Measurements from ENCODE around the gene ARHGEF28. TPM values are rescaled to one million over a fixed set of nuclear protein-coding genes. Genes with fewer than 3 reads are reported as not detected.
A peak's percentile ranks its signal among the peaks of the same experiment; 100 is the strongest.

Gene ARHGEF28
- total RNA-seq, 4 donors from 2014 or later, result 16.9 to 29.7 (median 25.7) TPM

DNA sequence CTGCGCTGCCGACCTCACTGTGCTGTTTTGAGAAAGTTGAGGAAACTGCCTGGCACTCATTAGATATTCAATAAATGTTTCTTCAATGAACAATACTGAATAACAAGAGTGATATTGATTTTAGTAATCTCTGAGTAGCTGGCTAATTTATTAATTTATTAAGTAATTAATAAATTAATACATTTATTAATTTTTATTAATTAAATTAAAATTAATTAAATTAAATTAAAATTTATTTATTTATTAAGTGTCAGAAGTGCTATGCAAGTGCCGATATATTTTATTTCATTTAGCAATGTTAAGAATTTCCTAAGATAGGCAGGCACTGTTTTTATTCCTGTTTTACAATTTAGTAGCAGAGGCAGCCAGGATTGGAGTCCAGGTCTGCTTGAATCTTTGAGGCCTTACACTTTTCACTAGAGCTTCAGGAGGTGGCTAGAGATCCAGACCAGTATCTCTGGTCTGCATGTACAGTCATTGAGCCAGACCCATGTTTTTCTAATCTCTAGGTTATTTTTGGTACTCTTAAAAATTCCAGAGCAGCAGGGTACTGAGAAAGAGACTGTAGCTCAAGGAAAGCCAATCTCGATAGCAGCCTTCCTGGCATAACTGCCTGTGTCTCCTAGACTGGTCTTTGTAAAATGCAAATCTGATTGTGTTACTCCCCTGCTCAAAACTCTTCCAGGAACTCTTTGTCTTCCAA lies 109.2 kb downstream of the ARHGEF28 start:
- H3K4me3 ChIP-seq, result no peak overlapping the region
- 27 to 96% methylated on average over 3 of the region's 4 CpGs for WGBS, 2 donors (ENCODE audit: low coverage in 1 of 2)
- TF ChIP-seq EP300 (IDR thresholded peaks at IDR 0.05) (no peak), POLR2A (IDR thresholded peaks at IDR 0.05) (no peak), POLR2AphosphoS5 (IDR thresholded peaks at IDR 0.05) (no peak)
- TF ChIP-seq, protein P1, sequence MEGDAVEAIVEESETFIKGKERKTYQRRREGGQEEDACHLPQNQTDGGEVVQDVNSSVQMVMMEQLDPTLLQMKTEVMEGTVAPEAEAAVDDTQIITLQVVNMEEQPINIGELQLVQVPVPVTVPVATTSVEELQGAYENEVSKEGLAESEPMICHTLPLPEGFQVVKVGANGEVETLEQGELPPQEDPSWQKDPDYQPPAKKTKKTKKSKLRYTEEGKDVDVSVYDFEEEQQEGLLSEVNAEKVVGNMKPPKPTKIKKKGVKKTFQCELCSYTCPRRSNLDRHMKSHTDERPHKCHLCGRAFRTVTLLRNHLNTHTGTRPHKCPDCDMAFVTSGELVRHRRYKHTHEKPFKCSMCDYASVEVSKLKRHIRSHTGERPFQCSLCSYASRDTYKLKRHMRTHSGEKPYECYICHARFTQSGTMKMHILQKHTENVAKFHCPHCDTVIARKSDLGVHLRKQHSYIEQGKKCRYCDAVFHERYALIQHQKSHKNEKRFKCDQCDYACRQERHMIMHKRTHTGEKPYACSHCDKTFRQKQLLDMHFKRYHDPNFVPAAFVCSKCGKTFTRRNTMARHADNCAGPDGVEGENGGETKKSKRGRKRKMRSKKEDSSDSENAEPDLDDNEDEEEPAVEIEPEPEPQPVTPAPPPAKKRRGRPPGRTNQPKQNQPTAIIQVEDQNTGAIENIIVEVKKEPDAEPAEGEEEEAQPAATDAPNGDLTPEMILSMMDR (IDR thresholded peaks at IDR 0.05), result no peak
- no peaks in the 10 kb centered on the region for H3K9me3 ChIP-seq
- peaks cover 0 to 13% (median 0%) of the 10 kb centered on the region in 3 donors for H3K4me1 ChIP-seq
- H3K36me3 ChIP-seq, result no peaks in the 10 kb centered on the region
- ATAC-seq, result no peak
- H3K27ac ChIP-seq, result no peak overlapping the region
- H3K27me3 ChIP-seq, result no peaks in the 10 kb centered on the region

- H3K36me3 ChIP-seq, result no peaks in the 10 kb centered on the region
- H3K27me3 ChIP-seq, result no peaks in the 10 kb centered on the region
- no peak overlapping the region for H3K27ac ChIP-seq
- peaks cover 0 to 7% (median 0%) of the 10 kb centered on the region in 3 donors for H3K4me1 ChIP-seq
- WGBS, 2 donors (ENCODE audit: low coverage in 1 of 2), result 100% methylated on average over 1 of the region's 1 CpG; no CpG with 5 or more reads in 1 of the 2 donors
- H3K4me3 ChIP-seq, result no peak overlapping the region
- ATAC-seq, result no peak
- TF ChIP-seq, protein P1 (IDR thresholded peaks at IDR 0.05), result no peak
- TF ChIP-seq POLR2AphosphoS5 (IDR thresholded peaks at IDR 0.05), result no peak
- TF ChIP-seq POLR2A (IDR thresholded peaks at IDR 0.05), result no peak
- no peak for TF ChIP-seq EP300 (IDR thresholded peaks at IDR 0.05)
- no peaks in the 10 kb centered on the region for H3K9me3 ChIP-seq
Measured at GRCh38 chr5:73739650-73740049, 113.7 kb downstream of the ARHGEF28 start.

DNA sequence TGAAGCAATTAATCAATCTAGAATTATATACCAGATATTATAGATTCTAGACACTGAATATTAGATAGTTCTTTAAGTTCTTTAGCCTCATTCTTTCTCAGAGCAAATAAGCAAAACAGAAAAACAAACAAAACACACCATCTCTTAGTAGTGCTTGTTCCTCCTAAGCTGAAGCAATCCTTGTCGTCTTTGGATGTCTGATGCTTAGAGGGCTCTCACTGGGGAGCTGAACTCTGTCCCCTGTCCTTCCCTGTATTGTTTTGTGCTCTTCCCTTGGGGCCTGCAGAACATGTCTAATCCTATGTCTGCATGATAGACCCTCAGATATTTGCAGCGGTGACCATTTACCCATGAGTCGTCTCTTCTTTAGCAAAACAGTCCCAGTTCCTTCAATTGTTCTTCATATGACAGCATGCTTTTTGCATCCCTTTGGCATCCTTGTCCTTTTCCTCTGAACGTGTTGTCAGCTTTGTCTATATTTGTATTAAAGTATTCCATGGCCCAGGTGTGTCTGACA lies 114.3 kb downstream of the ARHGEF28 start:
- no peaks in the 10 kb centered on the region for H3K36me3 ChIP-seq
- H3K4me3 ChIP-seq, result no peak overlapping the region
- no peak for ATAC-seq
- TF ChIP-seq POLR2A (IDR thresholded peaks at IDR 0.05) (no peak), POLR2AphosphoS5 (IDR thresholded peaks at IDR 0.05) (no peak), EP300 (IDR thresholded peaks at IDR 0.05) (no peak)
- TF ChIP-seq, protein P1 (IDR thresholded peaks at IDR 0.05), result no peak
- no peaks in the 10 kb centered on the region for H3K27me3 ChIP-seq
- 44 to 50% methylated on average over 1 to 4 of the region's 4 CpGs for WGBS, 2 donors (ENCODE audit: low coverage in 1 of 2)
- no peaks in the 10 kb centered on the region for H3K9me3 ChIP-seq
- no peak overlapping the region for H3K27ac ChIP-seq
- H3K4me1 ChIP-seq, result peaks cover 0 to 13% (median 5%) of the 10 kb centered on the region in 3 donors

- H3K27me3 ChIP-seq, result no peaks in the 10 kb centered on the region
- WGBS, 2 donors (ENCODE audit: low coverage in 1 of 2), result 48 to 57% methylated on average over 2 of the region's 2 CpGs
- peaks cover 0 to 4% (median 0%) of the 10 kb centered on the region in 3 donors for H3K9me3 ChIP-seq
- no peak for ATAC-seq
- H3K27ac ChIP-seq, result no peak overlapping the region
- H3K4me3 ChIP-seq, result no peak overlapping the region
- peaks cover under 1 to 35% (median 10%) of the 10 kb centered on the region in 3 donors for H3K4me1 ChIP-seq
- TF ChIP-seq, protein P1 (IDR thresholded peaks at IDR 0.05), result no peak
- no peak for TF ChIP-seq POLR2A (IDR thresholded peaks at IDR 0.05)
- TF ChIP-seq EP300 (IDR thresholded peaks at IDR 0.05), result no peak
- TF ChIP-seq POLR2AphosphoS5 (IDR thresholded peaks at IDR 0.05), result no peak
- H3K36me3 ChIP-seq, result no peaks in the 10 kb centered on the region
Measured at GRCh38 chr5:73743161-73743560, 117.2 kb downstream of the ARHGEF28 start.

DNA sequence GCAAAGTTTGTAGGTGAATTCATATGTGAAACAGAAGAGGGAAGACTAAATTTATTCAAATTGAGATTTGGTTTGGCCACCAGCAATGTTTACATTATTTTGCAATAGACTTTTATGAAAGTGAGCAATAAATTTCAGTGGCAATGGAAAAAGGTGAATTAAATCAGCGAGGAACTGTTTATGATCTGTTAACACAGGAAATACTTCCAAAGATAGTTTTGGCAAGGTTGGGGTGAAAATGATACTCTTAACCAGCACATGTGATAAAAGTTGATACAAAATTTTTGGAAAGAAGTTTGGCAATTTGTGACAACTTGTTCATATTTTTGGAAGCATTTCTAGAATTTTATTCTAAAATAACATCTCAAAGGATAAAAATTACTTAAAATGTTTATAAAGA lies 119.8 kb downstream of the ARHGEF28 start:
- Histone ChIP-seq H3K27me3 (no peaks in the 10 kb centered on the region), H3K4me3 (no peak overlapping the region), H3K9me3 (peaks cover 0 to 4% (median 0%) of the 10 kb centered on the region in 3 donors), H3K27ac (peak overlapping the region in 2 of 4 donors; percentile 17 to 39), H3K36me3 (no peaks in the 10 kb centered on the region), H3K4me1 (peaks cover 15 to 62% (median 19%) of the 10 kb centered on the region in 3 donors)
- no peak for ATAC-seq
- TF ChIP-seq POLR2AphosphoS5 (IDR thresholded peaks at IDR 0.05) (no peak), EP300 (IDR thresholded peaks at IDR 0.05) (no peak), POLR2A (IDR thresholded peaks at IDR 0.05) (no peak)
- TF ChIP-seq, protein P1 (IDR thresholded peaks at IDR 0.05), result no peak
- WGBS, 2 donors (ENCODE audit: low coverage in 1 of 2), result 8 to 10% methylated on average over 1 of the region's 1 CpG
